Stimulated activated CD8-positive, alpha-beta memory T cell treated with anti-CD3 and anti-CD28 coated beads, Interleukin-12 subunit alpha, Interleukin-12 subunit beta, amount 100 ng/mL, for 1 hour (primary cell): ENCODE measurements around the gene EIF5A.

Source experiments
- DNase-seq: peaks from one replicate; pipeline ENCODE4 v3.0.0-alpha.2; 2020; ENCODE audit warnings: low read depth

EIF5A gene

DNA sequence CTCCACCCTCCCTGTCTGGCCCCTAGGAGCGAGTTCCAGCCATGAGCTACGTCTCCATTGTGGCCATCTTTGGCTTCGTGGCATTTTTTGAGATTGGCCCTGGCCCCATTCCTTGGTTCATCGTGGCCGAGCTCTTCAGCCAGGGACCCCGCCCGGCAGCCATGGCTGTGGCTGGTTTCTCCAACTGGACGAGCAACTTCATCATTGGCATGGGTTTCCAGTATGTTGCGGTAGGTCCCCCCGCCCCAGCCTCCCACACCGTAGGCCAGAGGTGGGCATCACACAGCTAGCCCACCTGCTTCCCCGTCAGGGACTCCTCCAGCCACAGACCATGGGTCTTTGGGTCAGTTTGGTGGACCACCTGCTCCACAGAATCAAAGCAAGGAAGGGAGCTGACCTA, 21.7 kb upstream of the EIF5A start:
- no peak for DNase-seq

DNA sequence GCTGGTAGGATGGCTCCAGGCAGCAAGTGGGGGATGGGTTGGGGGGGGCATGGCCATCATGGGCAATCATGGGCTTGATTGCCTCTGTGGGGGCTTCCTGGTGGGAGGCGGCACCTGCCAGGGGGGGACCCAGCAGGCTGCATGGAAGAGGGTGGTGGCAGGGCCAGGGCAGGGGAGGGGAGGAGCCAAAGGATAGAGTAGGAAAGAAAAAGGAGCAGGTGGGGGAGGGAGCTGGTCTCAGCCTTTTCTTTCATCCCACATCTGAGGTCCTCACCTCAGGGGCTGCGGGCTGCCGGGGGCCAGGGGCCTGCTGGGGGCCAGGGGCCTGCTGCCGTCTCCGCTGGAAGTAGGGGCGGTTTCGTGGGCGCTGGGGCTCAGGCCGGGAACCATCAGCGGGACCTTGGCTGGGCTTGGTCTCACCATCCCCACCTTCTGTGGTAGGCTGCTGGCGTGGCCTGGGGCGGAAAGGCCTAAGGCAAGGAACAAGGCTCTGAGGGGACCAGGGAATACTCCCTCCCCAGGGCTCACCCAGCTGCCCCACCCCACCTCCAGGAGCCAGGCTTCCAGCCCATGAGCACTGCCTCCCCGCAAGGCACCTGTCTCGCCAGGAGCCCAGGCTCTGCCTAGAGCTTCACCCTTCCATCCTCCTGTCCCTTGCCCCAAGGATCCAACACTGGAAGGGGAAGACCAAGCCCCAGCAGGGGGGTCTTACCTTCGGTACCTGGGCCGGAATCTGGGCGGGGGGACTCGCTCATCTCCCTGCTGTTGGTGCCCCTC, 18.0 kb upstream of the EIF5A start:
- no peak for DNase-seq

DNA sequence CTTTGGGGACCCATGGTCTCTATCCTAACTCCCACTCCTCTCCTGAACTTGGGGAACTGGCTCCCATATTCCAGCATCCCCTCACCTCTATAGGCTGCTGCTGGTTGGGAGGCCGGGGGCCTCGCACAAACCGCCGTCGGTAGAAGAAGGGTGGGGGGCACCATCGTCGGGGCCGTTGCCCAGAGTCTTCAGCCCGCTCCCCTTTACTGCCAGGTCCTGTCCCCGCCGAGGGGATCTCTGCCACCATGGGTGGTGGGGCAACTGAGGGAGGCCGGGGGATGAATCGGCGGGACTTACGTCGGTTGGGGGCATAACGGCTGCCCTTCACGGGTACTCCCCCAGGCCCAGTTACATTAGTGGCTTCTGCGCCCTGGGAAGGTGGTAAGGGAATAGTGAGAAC, 17.3 kb upstream of the EIF5A start:
- DNase-seq = no peak

DNA sequence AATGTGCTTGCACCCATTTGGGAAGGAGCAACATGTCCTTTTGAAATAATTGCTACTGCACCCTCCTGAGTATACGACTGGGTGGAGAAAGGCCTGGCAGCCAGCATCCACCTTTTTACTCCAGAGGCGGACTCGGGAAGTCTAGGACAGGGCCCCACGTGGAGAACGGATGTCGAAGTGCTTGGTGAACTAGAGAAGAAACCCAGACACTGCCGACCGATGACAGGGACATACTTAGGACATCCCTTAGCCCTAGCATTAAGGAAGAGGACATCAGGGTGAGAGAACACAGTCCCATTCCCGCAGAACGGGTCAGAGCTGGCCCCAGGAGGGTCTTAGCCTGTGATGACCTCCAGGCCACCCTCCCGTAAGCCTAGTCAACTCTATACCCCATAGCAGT, 16.7 kb upstream of the EIF5A start:
- no peak for DNase-seq

DNA sequence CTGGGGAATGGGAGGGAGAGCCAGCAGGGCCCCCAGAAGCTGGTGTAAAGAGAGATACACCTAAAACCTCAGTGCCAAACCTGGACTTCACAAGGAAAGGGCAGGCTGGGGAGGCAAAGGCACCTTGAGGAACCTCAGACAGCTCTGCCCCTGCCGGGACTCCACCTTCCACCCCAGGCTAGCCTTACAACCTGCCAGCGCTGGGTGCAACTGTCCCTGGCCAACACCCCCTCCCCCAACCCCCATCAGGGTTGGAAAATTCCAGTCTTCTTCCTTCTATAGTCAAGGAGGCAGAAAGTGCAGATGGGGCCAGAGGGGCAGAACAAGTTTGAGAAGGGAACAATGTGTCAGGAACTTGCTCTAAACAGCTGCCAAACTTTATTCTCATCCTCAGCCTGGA, 15.2 kb upstream of the EIF5A start:
- DNase-seq = no peak

DNA sequence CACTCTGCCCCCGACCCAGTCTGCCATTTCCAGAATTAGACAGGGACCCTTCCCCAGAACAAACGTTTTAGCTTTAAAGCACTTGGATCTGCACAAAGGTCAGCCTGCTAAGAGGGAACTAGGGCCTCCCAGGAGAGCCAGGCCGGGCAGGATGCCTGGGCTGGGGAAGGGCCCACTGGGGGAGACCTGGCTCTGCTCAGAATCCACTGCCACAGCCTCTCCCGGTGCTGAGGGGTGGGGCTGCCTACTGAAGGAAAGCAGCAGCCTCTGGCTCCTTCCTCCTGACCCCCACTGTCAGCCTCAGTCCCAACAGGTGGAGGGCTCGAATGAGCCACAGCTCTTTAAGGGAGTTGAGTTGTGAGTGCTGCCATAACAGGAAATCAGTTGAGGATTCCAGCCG, 14.7 kb upstream of the EIF5A start:
- DNase-seq = no peak

DNA sequence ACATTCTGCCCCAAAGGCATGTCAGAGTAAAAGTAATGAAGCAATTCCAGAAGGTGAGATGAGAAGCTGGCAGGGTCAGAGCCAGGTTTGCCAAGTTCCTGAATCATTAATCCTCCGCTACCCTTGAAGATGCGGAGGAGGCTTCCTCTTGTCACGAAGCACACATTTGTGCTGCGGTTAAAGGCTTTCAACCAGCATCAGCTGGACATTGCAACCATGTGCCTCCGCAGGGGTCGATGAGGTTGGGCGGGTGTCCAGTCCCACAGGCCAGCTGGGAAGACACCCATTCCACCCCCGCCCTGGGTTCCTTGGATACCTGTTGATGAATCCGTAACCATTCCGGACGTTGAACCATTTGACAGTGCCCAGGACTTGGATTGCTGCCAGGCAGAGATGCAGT, 14.3 kb upstream of the EIF5A start:
- no peak for DNase-seq

DNA sequence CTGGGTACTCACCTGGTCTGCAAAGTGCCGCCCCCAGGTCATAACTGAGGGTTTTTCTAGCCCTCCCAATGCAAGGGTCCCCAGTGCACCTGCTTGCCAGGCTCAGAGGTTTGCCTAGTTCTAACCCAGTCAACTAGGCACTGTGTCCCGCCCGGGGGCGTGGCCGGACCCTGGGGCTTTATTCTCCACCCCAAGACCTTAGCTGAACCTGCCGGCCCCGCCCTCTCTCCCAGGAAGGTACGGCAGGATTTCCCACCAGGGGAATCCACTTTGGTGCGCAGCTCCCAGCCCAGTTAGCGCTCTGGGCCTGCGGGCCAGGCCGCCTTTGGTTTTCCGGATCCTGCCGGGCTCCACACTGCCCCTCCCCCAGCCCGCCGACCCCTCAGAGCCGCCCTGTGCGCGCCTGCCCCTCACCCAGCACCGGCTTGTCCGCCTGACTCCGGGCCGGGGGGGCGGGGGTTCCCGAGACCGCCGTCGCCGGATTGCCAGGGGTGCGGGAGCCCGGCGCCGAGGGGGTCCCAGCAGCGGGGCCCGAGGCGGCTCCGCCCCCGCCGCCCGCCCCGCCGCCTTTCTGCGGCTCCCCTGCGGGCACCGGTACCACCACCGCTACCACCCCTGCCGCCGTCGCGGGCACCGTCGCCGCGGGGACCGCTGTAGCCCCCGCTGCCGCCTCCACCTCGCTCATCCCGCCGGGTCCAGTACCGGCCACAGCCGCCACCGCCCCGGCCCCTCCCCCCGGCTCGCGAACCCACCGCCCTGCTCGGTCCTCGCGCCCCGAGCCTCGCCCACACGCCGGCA, 13.4 kb upstream of the EIF5A start:
- DNase-seq = no peak

DNA sequence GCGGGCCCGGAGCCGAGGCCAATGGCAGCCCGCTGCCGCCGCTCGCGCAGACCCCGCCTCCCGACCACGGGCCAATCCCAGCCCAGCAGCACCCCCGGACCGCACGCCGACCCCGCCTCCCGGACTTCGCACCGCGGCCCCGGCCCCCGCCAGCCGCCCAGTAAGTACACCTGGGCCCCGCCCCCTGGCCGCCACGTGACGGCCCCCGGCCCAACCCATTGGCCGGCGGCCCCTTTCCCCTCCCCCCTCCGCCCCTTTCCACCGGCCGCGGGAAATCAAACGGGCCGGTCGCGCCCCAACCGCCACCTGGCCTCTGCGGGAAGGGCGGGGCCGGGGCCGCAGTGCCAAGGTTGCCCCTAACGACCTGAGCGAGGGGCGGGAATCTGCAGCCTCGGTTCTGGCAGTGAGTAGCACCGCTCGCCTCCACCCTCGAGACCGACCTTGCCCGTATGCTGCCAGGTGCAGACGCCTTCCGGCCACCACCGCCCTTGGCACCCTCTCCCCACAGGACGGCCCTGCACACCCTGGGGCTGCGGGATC, 12.7 kb upstream of the EIF5A start, which contains the start of gene YBX2:
Gene YBX2, minus strand, starts transcription at position 26 of the 540 bp plus-strand sequence. CDS start 139 bp downstream, outside the sequence.
- DNase-seq = peak; percentile 45

DNA sequence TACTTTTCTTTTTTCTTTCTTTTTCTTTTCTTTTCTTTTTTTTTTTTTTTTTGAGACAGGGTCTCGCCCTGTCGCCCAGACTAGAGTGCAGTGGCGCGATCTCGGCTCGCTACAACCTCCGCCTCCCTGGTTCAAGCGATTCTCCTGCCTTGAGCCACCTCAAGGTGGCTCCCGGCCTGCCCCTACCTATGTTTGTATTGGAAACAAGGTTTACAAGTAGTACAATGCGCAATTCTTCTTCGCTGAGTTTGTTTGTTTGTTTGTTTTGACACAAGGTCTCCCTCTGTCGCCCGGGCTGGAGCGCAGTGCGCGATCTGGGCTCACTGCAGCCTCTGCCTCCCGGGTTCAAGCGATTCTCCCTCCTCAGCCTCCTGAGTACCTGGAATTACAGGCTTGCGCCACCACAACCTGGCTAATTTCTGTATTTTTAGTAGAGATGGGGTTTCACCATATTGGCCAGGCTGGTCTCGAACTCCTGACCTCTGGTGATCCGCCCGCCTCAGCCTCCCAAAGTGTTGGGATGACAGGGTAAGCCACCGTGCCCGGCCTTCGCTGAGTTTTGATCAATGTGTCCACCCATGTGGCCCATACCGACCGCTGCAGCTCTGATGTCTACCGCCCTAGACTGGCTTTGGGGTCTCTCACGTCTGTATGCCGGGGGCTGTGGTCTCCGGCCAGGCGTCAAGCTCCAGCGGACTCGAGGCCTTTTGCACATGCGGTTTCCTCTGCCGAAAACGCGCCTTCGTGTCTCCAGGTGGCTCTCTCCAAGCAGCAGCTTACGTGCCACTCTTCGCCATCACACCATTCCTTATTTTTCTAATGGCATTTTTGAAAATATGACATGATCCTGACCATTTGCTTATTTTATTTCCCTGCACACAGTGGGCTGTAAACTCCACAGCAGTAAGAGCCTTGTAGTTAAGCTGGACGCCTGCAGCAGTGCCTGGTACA, 11.9 kb upstream of the EIF5A start:
- no peak for DNase-seq

DNA sequence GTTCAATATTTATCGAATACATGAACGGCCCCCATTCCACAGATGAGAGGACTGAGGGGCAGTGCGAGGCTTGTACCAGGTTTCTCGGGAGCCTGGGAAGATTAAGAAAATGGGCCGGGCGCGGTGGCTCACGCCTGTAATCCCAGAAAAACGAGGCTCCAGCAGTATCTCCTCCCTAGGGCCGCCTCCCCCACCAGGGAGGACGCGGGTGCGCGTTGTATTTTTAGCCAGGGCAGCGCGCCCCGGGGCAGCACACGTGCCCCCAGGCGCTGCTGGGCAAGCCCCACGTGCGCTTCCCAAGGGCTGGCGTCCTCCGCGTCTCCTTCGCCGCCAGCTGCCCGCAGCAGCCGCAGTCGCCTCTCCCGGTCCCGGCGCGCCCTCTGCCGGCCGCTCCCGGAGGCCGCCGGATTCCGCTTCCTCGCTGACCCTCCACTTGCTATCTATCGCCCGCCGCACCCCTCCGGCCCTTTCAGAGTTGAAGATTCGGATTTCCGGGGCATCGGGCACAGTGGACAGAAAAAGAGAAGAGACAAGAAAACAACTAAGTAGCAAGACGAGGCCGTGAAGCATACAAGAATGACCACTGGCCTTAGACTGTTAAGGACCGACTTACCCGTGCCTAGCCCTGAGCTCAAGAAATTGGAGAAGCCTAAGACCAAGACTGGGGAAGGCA, 11.1 kb upstream of the EIF5A start:
- DNase-seq = peak; percentile 40

DNA sequence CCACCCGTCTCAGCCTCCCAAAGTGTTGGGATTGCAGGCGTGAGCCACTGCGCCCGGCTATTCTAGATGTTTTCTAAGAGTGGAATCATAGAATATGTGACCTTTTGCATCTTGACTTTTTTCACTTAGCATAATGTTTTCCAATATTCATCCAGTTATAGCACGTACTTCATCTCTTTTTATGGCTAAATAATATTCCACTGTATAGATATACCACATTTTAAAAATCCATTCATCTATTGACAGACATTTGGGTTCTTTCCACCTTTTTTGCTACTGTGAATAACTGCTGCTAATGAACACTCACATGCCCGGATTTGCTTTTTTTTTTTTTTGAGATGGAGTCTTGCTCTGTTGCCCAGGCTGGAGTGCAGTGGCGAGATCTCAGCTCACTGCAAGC, 3.2 kb upstream of the EIF5A start:
- no peak for DNase-seq

DNA sequence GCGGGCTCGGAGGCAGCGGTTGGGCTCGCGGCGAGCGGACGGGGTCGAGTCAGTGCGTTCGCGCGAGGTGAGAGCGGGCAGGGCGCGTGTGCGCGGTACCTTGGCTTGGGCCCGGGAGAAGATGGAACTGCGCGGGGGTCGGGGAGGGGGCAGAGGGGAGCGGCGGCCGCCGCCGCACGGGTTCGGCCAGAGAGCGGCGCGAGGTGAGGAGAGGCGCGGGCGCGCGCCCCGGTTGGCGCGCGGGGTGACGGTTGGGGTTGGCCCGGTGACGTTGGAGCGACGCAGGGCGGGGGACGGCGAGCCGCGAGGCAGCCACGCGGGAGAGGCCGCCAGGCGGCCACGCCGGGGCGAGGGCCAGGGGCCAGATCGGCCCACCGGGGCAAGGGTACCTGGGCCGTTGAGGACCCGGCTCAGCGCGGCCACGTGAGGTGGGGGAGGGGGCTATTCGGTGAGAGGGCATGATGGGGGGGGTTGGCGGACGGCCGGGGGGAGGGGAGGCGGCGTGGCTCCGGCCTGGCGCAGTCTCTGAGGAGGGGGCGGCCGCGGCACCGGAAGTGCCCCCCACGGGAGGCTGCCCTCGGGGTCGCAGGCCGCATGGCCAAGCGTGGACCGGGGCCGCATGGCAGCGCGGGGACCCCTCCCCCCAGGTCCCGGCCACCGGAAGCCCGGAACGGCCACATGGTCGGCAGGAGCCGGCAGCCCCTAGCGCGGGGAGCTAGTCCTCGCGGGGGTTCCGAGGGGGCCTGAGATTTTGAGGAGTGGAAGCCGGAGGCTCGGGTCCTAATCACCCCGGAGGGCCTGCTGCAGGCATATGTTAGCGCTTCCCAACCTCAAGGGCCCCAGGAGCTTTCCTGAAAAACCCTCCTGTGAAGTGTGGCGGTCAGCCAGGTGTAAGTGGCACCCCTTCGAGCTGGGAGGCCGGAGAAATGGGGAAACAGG, 527 bp downstream of the EIF5A start:
- DNase-seq = no peak

DNA sequence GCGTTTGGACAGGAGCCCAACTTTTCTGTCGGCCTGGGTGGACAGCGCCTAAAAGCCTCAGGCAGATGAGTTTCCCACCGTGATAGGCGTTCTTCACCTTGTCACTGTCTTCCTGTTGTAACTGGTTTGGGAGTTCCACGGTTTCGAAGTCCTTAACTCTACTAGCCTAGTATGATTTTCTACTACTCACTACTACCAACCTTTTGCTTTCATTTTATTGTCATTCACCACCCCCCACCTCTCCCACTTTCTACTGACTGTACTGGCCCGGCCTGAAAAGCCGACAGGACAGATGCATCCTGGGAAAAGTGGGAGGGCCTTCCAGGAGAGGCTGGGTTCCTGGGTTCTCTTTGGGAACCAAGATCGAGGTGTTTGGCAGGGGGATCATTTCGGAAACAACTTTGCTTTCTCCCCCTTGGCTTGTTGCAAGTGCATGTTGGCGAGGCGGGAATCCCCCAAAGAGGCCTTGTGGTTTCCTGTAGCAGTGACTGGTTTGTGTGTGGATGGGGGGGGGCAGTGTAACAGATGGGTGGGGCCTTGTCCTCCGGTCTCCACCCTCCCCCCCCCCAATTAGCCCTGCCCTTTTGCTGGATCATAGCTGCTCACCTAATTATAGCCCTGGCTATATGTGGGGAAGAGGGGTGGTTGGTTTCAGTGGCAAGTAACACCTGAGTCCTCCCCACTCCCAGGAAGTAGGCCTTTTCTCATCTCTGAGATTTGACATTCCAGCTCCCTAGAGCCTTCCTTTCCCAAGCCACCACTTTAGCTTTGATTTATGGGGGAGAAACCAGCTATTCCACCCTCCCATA, 1.4 kb downstream of the EIF5A start:
- DNase-seq = peak; percentile 78

DNA sequence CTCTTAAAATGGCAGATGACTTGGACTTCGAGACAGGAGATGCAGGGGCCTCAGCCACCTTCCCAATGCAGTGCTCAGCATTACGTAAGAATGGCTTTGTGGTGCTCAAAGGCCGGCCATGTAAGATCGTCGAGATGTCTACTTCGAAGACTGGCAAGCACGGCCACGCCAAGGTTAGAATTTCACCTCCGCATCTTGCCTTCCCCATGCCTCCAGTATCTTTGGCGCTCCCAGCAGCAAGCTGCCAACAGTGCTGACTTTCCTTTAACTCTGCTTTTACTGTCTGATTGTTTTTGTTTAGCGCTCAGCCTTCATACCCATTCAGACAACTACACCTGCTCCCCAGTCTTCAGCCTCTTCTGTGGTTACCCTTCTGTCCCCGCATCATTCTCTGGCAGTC, 2.2 kb downstream of the EIF5A start:
- no peak for DNase-seq

DNA sequence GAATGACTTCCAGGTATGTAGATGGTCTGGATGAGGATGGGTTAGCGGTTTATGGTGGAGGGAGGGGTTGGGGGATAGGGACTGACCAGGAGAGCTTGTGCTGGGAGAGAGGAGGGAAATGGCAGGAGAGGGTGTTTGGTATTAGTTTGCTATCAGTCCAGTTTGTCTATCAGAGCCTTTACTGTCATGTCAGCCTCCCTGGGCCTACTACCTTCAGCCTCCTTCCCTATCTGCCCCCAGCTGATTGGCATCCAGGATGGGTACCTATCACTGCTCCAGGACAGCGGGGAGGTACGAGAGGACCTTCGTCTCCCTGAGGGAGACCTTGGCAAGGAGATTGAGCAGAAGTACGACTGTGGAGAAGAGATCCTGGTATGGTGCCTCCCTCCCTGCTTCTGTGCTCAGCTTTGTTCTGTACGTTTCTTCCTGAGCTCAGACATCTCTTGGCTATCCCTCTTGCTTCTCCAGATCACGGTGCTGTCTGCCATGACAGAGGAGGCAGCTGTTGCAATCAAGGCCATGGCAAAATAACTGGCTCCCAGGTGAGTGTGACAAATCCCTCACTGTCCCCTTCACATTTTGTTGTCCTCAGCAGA, 3.8 kb downstream of the EIF5A start:
- DNase-seq = no peak

DNA sequence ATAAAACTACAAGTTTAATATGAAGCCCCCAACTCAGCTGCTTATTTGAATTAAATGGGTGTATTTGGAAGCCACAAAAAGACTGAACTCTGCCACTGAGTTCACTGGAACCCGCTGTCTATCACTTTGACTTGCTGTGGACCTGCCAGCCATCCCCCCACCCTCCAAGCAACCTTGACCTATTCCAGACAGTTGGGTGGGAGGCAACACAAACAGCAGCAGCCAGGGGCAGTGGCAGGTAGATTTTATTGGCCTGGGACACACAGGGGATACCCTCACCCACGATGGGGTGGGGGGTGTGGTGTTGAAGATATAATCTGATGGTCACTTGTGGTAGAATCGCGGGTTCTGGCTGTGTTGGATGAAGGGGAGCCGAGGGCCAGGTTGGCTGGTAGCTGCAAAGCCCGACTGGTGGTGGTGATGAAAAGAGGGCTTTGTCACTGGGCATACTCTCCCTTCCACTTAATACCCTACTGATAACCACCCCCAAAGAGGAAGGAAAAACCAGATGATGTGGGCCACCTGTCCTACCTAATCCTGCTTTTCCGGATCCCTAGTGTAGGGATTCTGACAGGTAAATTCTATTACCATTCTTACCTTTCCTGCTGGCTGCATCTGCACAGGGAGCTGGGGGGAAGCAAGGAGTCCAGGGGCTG, 5.1 kb downstream of the EIF5A start:
- no peak for DNase-seq

DNA sequence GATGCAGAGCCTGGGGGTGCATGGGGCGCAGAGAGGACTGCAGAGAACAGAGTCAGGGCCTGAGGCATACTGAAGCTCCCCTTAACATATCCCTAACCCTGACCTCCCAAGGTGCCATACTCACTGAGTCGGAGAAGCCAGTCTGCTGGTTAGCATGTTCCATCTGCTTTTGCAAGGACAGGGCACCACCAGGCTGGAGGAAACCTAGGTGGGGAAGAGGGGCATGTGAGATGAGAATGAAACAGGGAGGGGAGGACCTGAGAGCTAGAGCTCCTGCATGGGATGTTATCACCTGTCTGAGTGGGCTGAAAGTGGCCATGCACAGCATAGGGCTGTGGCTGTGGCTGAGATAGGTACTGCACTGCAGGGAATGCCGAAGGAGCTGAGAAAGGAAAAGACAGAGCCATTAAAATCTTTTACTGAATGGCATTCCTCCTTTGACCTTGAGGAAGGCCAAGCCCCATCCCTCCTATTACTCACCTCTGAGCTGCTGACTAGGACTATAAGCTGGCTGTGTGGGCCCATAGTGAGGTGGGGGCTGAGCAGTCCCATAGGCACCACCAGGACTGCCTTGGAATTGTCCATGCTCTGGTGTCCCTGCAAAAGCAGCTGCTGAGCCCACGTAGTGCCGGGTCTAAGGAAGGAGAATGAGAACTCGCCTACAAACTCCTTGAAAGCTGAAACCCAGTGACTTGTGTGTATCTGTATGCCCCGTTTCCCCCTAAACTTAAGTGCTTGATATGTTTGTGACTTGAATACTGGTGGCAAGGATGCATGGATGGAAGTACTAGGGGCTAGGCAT, 5.9 kb downstream of the EIF5A start:
- DNase-seq = no peak
